Tibial nerve (tissue), 4 donors: ENCODE measurements around the gene NSD1.

Experiments used
- EP300 ChIP-seq, 2 donors: sonication (generic); formaldehyde crosslinking; IDR thresholded peaks; one replicate each; pipeline ENCODE4 v1.6.1; 2017; ENCODE audit warnings: antibody characterized with exemption in 2 of 2, mild to moderate bottlenecking in 1 of 2
- POLR2A ChIP-seq, 2 donors: fragments of 450-650 bp; IDR thresholded peaks; one replicate each; pipeline ENCODE4 v1.6.1; 2017; ENCODE audit warnings: antibody characterized with exemption in 2 of 2, mild to moderate bottlenecking in 2 of 2, moderate library complexity in 2 of 2
- TF ChIP-seq, protein P1 (sequence below), 5 experiments: fragments of 200-600 bp in 3 of 5; fragments of 450-650 bp in 2 of 5; sonication (generic) in 3 of 5; IDR thresholded peaks; one replicate each; pipeline ENCODE4 v1.5.1; 2016 to 2019; ENCODE audit warnings: antibody characterized with exemption in 5 of 5, mild to moderate bottlenecking in 3 of 5, moderate library complexity in 2 of 5

GRCh38 chr5:177295924-177296323 is 162.4 kb downstream of the NSD1 start:
- TF ChIP-seq, protein P1, sequence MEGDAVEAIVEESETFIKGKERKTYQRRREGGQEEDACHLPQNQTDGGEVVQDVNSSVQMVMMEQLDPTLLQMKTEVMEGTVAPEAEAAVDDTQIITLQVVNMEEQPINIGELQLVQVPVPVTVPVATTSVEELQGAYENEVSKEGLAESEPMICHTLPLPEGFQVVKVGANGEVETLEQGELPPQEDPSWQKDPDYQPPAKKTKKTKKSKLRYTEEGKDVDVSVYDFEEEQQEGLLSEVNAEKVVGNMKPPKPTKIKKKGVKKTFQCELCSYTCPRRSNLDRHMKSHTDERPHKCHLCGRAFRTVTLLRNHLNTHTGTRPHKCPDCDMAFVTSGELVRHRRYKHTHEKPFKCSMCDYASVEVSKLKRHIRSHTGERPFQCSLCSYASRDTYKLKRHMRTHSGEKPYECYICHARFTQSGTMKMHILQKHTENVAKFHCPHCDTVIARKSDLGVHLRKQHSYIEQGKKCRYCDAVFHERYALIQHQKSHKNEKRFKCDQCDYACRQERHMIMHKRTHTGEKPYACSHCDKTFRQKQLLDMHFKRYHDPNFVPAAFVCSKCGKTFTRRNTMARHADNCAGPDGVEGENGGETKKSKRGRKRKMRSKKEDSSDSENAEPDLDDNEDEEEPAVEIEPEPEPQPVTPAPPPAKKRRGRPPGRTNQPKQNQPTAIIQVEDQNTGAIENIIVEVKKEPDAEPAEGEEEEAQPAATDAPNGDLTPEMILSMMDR (IDR thresholded peaks at IDR 0.05): no peak
- TF ChIP-seq POLR2A (IDR thresholded peaks at IDR 0.05): no peak
- TF ChIP-seq EP300 (IDR thresholded peaks at IDR 0.05): no peak
